Esophagus muscularis mucosa (tissue), 4 donors: ENCODE results near the gene LDLRAD1.

Source experiments
- EP300 ChIP-seq: sonication (generic); formaldehyde crosslinking; IDR thresholded peaks from one replicate; pipeline ENCODE4 v1.6.1; 2017; ENCODE audit warnings: antibody characterized with exemption
- POLR2AphosphoS5 ChIP-seq, 2 donors: sonication (generic); formaldehyde crosslinking; IDR thresholded peaks; one replicate each; pipeline ENCODE4 v1.6.1; 2017; ENCODE audit warnings: antibody characterized with exemption in 2 of 2
- TF ChIP-seq, protein P1 (sequence below), 3 experiments: fragments of 200-600 bp in 2 of 3; fragments of 450-650 bp in 1 of 3; sonication (generic) in 2 of 3; IDR thresholded peaks; one replicate each; pipeline ENCODE4 v1.5.1; 2017 to 2019; ENCODE audit warnings: antibody characterized with exemption in 3 of 3, mild to moderate bottlenecking in 2 of 3, moderate library complexity in 1 of 3

GRCh38 chr1:54052431-54052933 lies 34.5 kb upstream of the LDLRAD1 start:
- TF ChIP-seq POLR2AphosphoS5 (IDR thresholded peaks at IDR 0.05) (no peak), EP300 (no peak)
- TF ChIP-seq, protein P1, sequence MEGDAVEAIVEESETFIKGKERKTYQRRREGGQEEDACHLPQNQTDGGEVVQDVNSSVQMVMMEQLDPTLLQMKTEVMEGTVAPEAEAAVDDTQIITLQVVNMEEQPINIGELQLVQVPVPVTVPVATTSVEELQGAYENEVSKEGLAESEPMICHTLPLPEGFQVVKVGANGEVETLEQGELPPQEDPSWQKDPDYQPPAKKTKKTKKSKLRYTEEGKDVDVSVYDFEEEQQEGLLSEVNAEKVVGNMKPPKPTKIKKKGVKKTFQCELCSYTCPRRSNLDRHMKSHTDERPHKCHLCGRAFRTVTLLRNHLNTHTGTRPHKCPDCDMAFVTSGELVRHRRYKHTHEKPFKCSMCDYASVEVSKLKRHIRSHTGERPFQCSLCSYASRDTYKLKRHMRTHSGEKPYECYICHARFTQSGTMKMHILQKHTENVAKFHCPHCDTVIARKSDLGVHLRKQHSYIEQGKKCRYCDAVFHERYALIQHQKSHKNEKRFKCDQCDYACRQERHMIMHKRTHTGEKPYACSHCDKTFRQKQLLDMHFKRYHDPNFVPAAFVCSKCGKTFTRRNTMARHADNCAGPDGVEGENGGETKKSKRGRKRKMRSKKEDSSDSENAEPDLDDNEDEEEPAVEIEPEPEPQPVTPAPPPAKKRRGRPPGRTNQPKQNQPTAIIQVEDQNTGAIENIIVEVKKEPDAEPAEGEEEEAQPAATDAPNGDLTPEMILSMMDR (IDR thresholded peaks at IDR 0.05): no peak
